DMS153 treated with DMSO at 0.1 percent for 48 hours (cell line): Measurements from ENCODE around the gene DLL1.

ENCODE experiments used
- DNase-seq: peaks from one replicate; lab custom pipeline; 2025; ENCODE audit not compliant: unreplicated experiment; lab: John Stamatoyannopoulos, UW

DLL1 gene

GRCh38 chr6:170283212-170284081 is 7.4 kb downstream of the DLL1 start:
- DNase-seq: no peak

- no peak for DNase-seq
These were observed 8.2 kb downstream of the DLL1 start for GRCh38 chr6:170282512-170283158.

- DNase-seq: no peak
These were observed 9.3 kb downstream of the DLL1 start for GRCh38 chr6:170281331-170282292.

GRCh38 chr6:170280689-170281045 is 10.2 kb downstream of the DLL1 start:
- no peak for DNase-seq

- peak; percentile 98 for DNase-seq
These were observed 10.7 kb downstream of the DLL1 start for GRCh38 chr6:170279977-170280688.

- DNase-seq: no peak
These were observed 11.5 kb downstream of the DLL1 start for GRCh38 chr6:170279426-170279825.

- DNase-seq: no peak
These were observed 12.2 kb downstream of the DLL1 start for GRCh38 chr6:170278743-170279094.

GRCh38 chr6:170277893-170278742 is 12.8 kb downstream of the DLL1 start:
- no peak for DNase-seq

GRCh38 chr6:170276369-170277057 is 14.4 kb downstream of the DLL1 start:
- no peak for DNase-seq

GRCh38 chr6:170274713-170275560 is 15.9 kb downstream of the DLL1 start:
- DNase-seq: no peak

GRCh38 chr6:170273681-170274080 is 17.2 kb downstream of the DLL1 start:
- DNase-seq: no peak

GRCh38 chr6:170273191-170273590 is 17.7 kb downstream of the DLL1 start:
- no peak for DNase-seq

- no peak for DNase-seq
These were observed 18.4 kb downstream of the DLL1 start for GRCh38 chr6:170272341-170273065.

- no peak for DNase-seq
These were observed 19.0 kb downstream of the DLL1 start for GRCh38 chr6:170271771-170272314.

- no peak for DNase-seq
These were observed 19.8 kb downstream of the DLL1 start for GRCh38 chr6:170270984-170271593.

GRCh38 chr6:170269846-170270541 is 20.9 kb downstream of the DLL1 start:
- DNase-seq: peak; percentile 61
